OCI-LY3 (cell line): Measurements from ENCODE around the gene NOL4L.
"Not testable (repeated sequence)": the region's sequence is repeated elsewhere in the genome, so short reads cannot be mapped to it uniquely, and the experiment has no call there.

Source experiments
- H2AFZ ChIP-seq: fragments of 200-600, 300-600 bp; shearing (Covaris generic); 2 replicates; pipeline ENCODE4 v1.6.0; 2014; ENCODE audit warnings: antibody characterized with exemption, low read depth, low read length
- H3K27ac ChIP-seq: fragments of 200-600, 300-600 bp; sonication (generic); 2 replicates; pipeline ENCODE4 v1.5.1; 2014; ENCODE audit warnings: mild to moderate bottlenecking, low read length, moderate library complexity, mixed read lengths
- H3K27me3 ChIP-seq: fragments of 200-600, 300-600 bp; sonication (generic); 2 replicates; pipeline ENCODE4 v1.6.1; 2014; ENCODE audit warnings: low read depth, low read length, mixed read lengths
- H3K36me3 ChIP-seq: fragments of 200-600, 300-600 bp; sonication (generic); replicated peaks from 2 replicates; pipeline ENCODE3; 2014; ENCODE audit warnings: low read depth, low read length, mixed read lengths
- H3K4me1 ChIP-seq: fragments of 300-600, 200-600 bp; sonication (generic); 2 replicates; pipeline ENCODE4 v1.6.1; 2014; ENCODE audit warnings: low read length, mixed read lengths
- H3K4me2 ChIP-seq: fragments of 200-600, 300-600 bp; sonication (generic); 2 replicates; pipeline ENCODE4 v1.6.1; 2014; ENCODE audit warnings: low read length, mixed read lengths
- H3K4me3 ChIP-seq: fragments of 300-600, 200-600 bp; sonication (generic); 2 replicates; pipeline ENCODE4 v1.5.1; 2014; ENCODE audit warnings: antibody characterized with exemption, mild to moderate bottlenecking, low read length, moderate library complexity
- H3K79me2 ChIP-seq: fragments of 300-600, 200-600 bp; shearing (Covaris generic); 2 replicates; pipeline ENCODE4 v1.6.1; 2014; ENCODE audit warnings: mild to moderate bottlenecking, low read length, mixed read lengths
- H3K9ac ChIP-seq: fragments of 300-600, 200-600 bp; shearing (Covaris generic); 2 replicates; pipeline ENCODE4 v1.6.0; 2014; ENCODE audit warnings: mild to moderate bottlenecking, low read length, moderate library complexity
- H3K9me3 ChIP-seq: fragments of 200-600, 300-600 bp; shearing (Covaris generic); 2 replicates; pipeline ENCODE4 v1.6.1; 2014; ENCODE audit warnings: low read length, mixed read lengths; ENCODE audit not compliant: insufficient read depth
- H4K20me1 ChIP-seq: fragments of 200-600, 300-600 bp; sonication (generic); 2 replicates; pipeline ENCODE4 v1.6.1; 2016; ENCODE audit warnings: low read length, mixed read lengths; ENCODE audit not compliant: insufficient read depth
- EZH2phosphoT487 ChIP-seq: fragments of 200-600 bp; shearing (Covaris generic); IDR thresholded peaks from 2 replicates; pipeline ENCODE4 v1.6.1; 2018; ENCODE audit warnings: antibody characterized with exemption, mixed run types, low read depth
- TF ChIP-seq, protein P1 (sequence below): fragments of 200-600, 300-600 bp; sonication (generic); IDR thresholded peaks from 2 replicates; pipeline ENCODE4 v1.5.1; 2014; ENCODE audit warnings: antibody characterized with exemption, low read length, low read depth

Gene NOL4L

DNA sequence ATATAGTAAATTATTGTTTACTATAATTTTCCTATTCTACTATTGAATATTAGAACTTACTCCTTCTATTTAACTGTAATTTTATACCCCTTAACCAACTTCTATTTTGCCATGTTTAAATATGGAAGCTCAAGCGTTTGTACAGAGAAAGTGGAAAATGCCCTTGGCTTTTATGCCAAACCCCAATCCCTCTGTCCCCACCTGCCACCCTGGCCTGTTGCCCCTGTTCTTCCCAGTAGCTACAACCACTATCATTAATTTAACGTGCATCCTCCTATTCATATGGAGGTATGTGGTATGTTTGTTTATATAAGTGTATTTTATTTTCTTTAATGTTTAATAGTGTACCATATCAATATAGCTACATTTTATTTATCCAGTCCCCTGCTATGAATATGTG, 168.9 kb downstream of the NOL4L start:
- Histone ChIP-seq H3K79me2 (peaks cover 81% of the 10 kb centered on the region), H3K4me2 (no peak overlapping the region), H3K9ac (no peak overlapping the region), H3K36me3 (peaks cover 14% of the 10 kb centered on the region), H3K4me3 (no peak overlapping the region), H2AFZ (no peak overlapping the region), H3K27ac (no peak overlapping the region), H3K9me3 (no peaks in the 10 kb centered on the region), H3K4me1 (peaks cover 22% of the 10 kb centered on the region), H3K27me3 (no peaks in the 10 kb centered on the region), H4K20me1 (peaks cover 52% of the 10 kb centered on the region)
- TF ChIP-seq, protein P1, sequence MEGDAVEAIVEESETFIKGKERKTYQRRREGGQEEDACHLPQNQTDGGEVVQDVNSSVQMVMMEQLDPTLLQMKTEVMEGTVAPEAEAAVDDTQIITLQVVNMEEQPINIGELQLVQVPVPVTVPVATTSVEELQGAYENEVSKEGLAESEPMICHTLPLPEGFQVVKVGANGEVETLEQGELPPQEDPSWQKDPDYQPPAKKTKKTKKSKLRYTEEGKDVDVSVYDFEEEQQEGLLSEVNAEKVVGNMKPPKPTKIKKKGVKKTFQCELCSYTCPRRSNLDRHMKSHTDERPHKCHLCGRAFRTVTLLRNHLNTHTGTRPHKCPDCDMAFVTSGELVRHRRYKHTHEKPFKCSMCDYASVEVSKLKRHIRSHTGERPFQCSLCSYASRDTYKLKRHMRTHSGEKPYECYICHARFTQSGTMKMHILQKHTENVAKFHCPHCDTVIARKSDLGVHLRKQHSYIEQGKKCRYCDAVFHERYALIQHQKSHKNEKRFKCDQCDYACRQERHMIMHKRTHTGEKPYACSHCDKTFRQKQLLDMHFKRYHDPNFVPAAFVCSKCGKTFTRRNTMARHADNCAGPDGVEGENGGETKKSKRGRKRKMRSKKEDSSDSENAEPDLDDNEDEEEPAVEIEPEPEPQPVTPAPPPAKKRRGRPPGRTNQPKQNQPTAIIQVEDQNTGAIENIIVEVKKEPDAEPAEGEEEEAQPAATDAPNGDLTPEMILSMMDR, result no peak
- no peak for TF ChIP-seq EZH2phosphoT487

DNA sequence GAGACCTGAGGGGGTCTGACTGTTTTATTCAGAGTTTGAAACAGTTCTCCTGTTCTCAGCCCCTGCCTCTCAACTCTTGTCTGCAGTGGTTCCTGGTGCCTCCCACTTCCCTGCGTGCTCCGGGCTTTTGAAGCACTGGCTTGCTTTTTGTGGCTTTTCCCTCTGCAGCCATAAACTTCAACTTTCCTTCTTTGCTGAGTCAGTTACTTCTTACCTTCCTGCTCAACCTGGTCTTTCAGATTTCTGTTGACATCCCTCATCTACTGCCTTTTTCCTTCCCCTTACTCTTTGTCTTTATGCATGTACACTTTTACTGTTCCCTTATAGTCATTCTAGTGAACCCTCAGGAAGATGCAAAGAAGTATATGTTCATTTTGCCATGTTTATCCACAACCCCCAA, 169.6 kb downstream of the NOL4L start:
- peaks cover 14% of the 10 kb centered on the region for H3K36me3 ChIP-seq
- H3K9me3 ChIP-seq, result no peaks in the 10 kb centered on the region
- H3K4me2 ChIP-seq, result no peak overlapping the region
- TF ChIP-seq EZH2phosphoT487, result no peak
- TF ChIP-seq, protein P1, result no peak
- H3K79me2 ChIP-seq, result peaks cover 83% of the 10 kb centered on the region
- H3K4me1 ChIP-seq, result peaks cover 22% of the 10 kb centered on the region
- no peak overlapping the region for H2AFZ ChIP-seq
- no peak overlapping the region for H3K9ac ChIP-seq
- no peak overlapping the region for H3K27ac ChIP-seq
- H3K4me3 ChIP-seq, result no peak overlapping the region
- H3K27me3 ChIP-seq, result no peaks in the 10 kb centered on the region
- H4K20me1 ChIP-seq, result peaks cover 53% of the 10 kb centered on the region

DNA sequence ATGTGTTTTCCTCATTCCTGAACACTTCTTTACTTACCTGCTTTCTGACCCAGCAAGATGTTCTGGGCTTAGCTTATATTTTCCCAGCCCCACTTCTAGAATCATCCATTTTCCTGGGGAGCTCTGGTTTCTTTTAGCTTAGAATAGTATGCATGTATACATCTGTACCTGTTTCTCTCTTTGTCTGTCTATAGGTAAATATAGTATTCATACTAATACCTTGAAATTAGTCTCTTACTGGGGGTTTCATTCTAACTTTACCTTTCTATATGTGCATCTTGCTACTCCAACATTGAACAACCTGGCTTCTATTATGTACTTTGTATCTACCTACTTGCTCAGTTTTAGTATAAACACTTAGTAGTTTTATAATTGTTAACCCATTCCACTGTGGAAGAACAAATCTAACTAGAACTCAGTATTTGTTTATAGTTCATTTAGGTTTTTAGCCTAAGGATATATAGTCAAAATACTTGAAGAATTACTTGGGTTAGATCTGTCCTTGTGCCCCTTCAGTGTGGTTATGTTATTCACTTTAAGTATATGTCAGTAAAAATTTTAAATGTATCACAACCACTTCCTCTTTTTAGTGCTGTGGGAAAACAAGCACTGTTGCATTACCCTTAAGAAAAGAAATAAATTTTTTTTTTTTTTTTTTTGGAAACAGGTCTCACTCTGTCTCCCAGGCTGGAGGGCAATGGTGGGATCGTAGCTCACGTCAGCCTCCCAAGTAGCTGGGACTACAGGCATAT, 173.0 kb downstream of the NOL4L start:
- peaks cover 22% of the 10 kb centered on the region for H3K4me1 ChIP-seq
- H3K4me3 ChIP-seq, result no peak overlapping the region
- peak overlapping the region; percentile 28 for H3K27ac ChIP-seq
- H3K9me3 ChIP-seq, result no peaks in the 10 kb centered on the region
- H3K27me3 ChIP-seq, result no peaks in the 10 kb centered on the region
- H3K36me3 ChIP-seq, result peaks cover 14% of the 10 kb centered on the region
- H2AFZ ChIP-seq, result no peak overlapping the region
- TF ChIP-seq, protein P1, result no peak
- no peak for TF ChIP-seq EZH2phosphoT487
- peaks cover 60% of the 10 kb centered on the region for H4K20me1 ChIP-seq
- no peak overlapping the region for H3K9ac ChIP-seq
- H3K4me2 ChIP-seq, result peak overlapping the region; percentile 28
- peaks cover 84% of the 10 kb centered on the region for H3K79me2 ChIP-seq

DNA sequence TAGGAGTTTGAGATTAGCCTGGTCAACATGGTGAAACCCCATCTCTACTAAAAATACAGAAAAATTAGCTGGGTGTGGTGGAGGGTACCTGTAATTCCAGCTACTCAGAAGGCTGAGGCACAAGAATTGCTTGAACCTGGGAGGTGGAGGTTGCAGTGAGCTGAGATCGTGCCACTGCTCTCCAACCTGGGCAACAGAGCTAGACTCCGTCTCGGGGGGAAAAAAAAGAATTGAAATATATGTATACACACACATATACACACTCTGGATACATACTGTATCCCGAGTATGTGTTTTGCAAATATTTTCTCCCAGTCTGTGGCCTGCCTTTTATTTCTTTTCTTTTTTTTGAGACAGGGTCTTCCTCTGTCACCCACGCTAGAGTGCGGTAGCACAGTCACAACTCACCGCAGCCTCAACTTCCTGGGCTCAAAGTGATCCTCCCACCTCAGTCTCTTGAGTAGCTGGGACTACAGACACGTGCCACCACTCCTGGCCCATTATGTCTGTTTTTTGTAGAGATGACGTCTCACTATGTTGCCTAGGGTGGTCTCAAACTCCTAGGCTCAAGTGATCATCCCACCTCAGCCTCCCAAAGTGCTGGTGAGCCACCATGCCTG, 177.9 kb downstream of the NOL4L start:
- not testable (repeated sequence) for H3K27me3 ChIP-seq, H3K27ac ChIP-seq, H3K4me1 ChIP-seq, H3K36me3 ChIP-seq, H3K9ac ChIP-seq, H3K9me3 ChIP-seq, H3K4me3 ChIP-seq, H2AFZ ChIP-seq, H3K4me2 ChIP-seq
- peaks cover 76% of the 10 kb centered on the region for H3K79me2 ChIP-seq
- H4K20me1 ChIP-seq, result peaks cover 56% of the 10 kb centered on the region
